ENCODE data around the gene SLC35F6.
A peak's percentile ranks its signal among the peaks of the same experiment; 100 is the strongest.
"Not testable (repeated sequence)": the region's sequence is repeated elsewhere in the genome, so short reads cannot be mapped to it uniquely, and the experiment has no call there.

SLC35F6 gene

GRCh38 chr2:26786207-26787028 is 22.3 kb downstream of the SLC35F6 start:
- H3K9ac ChIP-seq (ENCODE audit: low read length in 2 of 2) = peak overlapping the region in 1 of 2 donors; percentile 29
- H3K4me1 ChIP-seq (ENCODE audit: control insufficient read depth, insufficient read depth, low read length) = peaks cover 14% of the 10 kb centered on the region
- no peak overlapping the region for H3K27ac ChIP-seq (ENCODE audit: low read length)
- peaks cover 0 to 3% of the 10 kb centered on the region in 2 donors for H3K27me3 ChIP-seq (ENCODE audit: control insufficient read depth in 1 of 2, insufficient read depth in 2 of 2, low read length in 2 of 2)
- H3K9me3 ChIP-seq (ENCODE audit: control insufficient read depth in 2 of 2, low read length in 2 of 2) = peaks cover 0 to 3% of the 10 kb centered on the region in 2 donors
- H3K4me3 ChIP-seq (ENCODE audit: low read length in 2 of 2) = peak overlapping the region; percentile 27 to 77
- H3K36me3 ChIP-seq (ENCODE audit: control insufficient read depth in 2 of 2, insufficient read depth in 2 of 2, low read length in 2 of 2) = no peaks in the 10 kb centered on the region

- no peak overlapping the region for H3K4me3 ChIP-seq (ENCODE audit: low read length in 2 of 2)
- H3K9me3 ChIP-seq (ENCODE audit: control insufficient read depth in 2 of 2, low read length in 2 of 2) = peaks cover 0 to 3% of the 10 kb centered on the region in 2 donors
- H3K36me3 ChIP-seq (ENCODE audit: control insufficient read depth in 2 of 2, insufficient read depth in 2 of 2, low read length in 2 of 2) = no peaks in the 10 kb centered on the region
- H3K9ac ChIP-seq (ENCODE audit: low read length in 2 of 2) = no peak overlapping the region
- H3K4me1 ChIP-seq (ENCODE audit: control insufficient read depth, insufficient read depth, low read length) = no peaks in the 10 kb centered on the region
- no peak overlapping the region for H3K27ac ChIP-seq (ENCODE audit: low read length)
- peaks cover 0 to 3% of the 10 kb centered on the region in 2 donors for H3K27me3 ChIP-seq (ENCODE audit: control insufficient read depth in 1 of 2, insufficient read depth in 2 of 2, low read length in 2 of 2)
Measured at GRCh38 chr2:26792720-26793119, 28.6 kb downstream of the SLC35F6 start.

GRCh38 chr2:26793518-26793917 is 29.4 kb downstream of the SLC35F6 start:
- no peaks in the 10 kb centered on the region for H3K36me3 ChIP-seq (ENCODE audit: control insufficient read depth in 2 of 2, insufficient read depth in 2 of 2, low read length in 2 of 2)
- H3K27me3 ChIP-seq (ENCODE audit: control insufficient read depth in 1 of 2, insufficient read depth in 2 of 2, low read length in 2 of 2) = peaks cover 0 to 3% of the 10 kb centered on the region in 2 donors
- no peaks in the 10 kb centered on the region for H3K4me1 ChIP-seq (ENCODE audit: control insufficient read depth, insufficient read depth, low read length)
- peaks cover 0 to 3% of the 10 kb centered on the region in 2 donors for H3K9me3 ChIP-seq (ENCODE audit: control insufficient read depth in 2 of 2, low read length in 2 of 2)
- no peak overlapping the region for H3K27ac ChIP-seq (ENCODE audit: low read length)
- no peak overlapping the region for H3K4me3 ChIP-seq (ENCODE audit: low read length in 2 of 2)
- H3K9ac ChIP-seq (ENCODE audit: low read length in 2 of 2) = no peak overlapping the region

GRCh38 chr2:26795135-26795534 is 31.1 kb downstream of the SLC35F6 start:
- H3K9ac ChIP-seq (ENCODE audit: low read length in 2 of 2); H3K27me3 ChIP-seq (ENCODE audit: control insufficient read depth in 1 of 2, insufficient read depth in 2 of 2, low read length in 2 of 2); H3K36me3 ChIP-seq (ENCODE audit: control insufficient read depth in 2 of 2, insufficient read depth in 2 of 2, low read length in 2 of 2); H3K9me3 ChIP-seq (ENCODE audit: control insufficient read depth in 2 of 2, low read length in 2 of 2); H3K4me1 ChIP-seq (ENCODE audit: control insufficient read depth, insufficient read depth, low read length); H3K27ac ChIP-seq (ENCODE audit: low read length); H3K4me3 ChIP-seq (ENCODE audit: low read length in 2 of 2): not testable (repeated sequence)

- Histone ChIP-seq H3K9me3 (ENCODE audit: control insufficient read depth in 2 of 2, low read length in 2 of 2) (no peaks in the 10 kb centered on the region), H3K4me1 (ENCODE audit: control insufficient read depth, insufficient read depth, low read length) (no peaks in the 10 kb centered on the region), H3K36me3 (ENCODE audit: control insufficient read depth in 2 of 2, insufficient read depth in 2 of 2, low read length in 2 of 2) (no peaks in the 10 kb centered on the region), H3K4me3 (ENCODE audit: low read length in 2 of 2) (no peak overlapping the region), H3K9ac (ENCODE audit: low read length in 2 of 2) (no peak overlapping the region), H3K27ac (ENCODE audit: low read length) (no peak overlapping the region), H3K27me3 (ENCODE audit: control insufficient read depth in 1 of 2, insufficient read depth in 2 of 2, low read length in 2 of 2) (no peaks in the 10 kb centered on the region)
Measured at GRCh38 chr2:26801328-26801727, 37.2 kb downstream of the SLC35F6 start.

- Histone ChIP-seq H3K4me3 (ENCODE audit: low read length in 2 of 2) (no peak overlapping the region), H3K4me1 (ENCODE audit: control insufficient read depth, insufficient read depth, low read length) (no peaks in the 10 kb centered on the region), H3K27me3 (ENCODE audit: control insufficient read depth in 1 of 2, insufficient read depth in 2 of 2, low read length in 2 of 2) (no peaks in the 10 kb centered on the region), H3K27ac (ENCODE audit: low read length) (no peak overlapping the region), H3K9ac (ENCODE audit: low read length in 2 of 2) (no peak overlapping the region), H3K36me3 (ENCODE audit: control insufficient read depth in 2 of 2, insufficient read depth in 2 of 2, low read length in 2 of 2) (no peaks in the 10 kb centered on the region), H3K9me3 (ENCODE audit: control insufficient read depth in 2 of 2, low read length in 2 of 2) (no peaks in the 10 kb centered on the region)
Measured at GRCh38 chr2:26801796-26802195, 37.7 kb downstream of the SLC35F6 start.

GRCh38 chr2:26805241-26805676 is 41.2 kb downstream of the SLC35F6 start:
- Histone ChIP-seq H3K27me3 (ENCODE audit: control insufficient read depth in 1 of 2, insufficient read depth in 2 of 2, low read length in 2 of 2) (no peaks in the 10 kb centered on the region), H3K27ac (ENCODE audit: low read length) (no peak overlapping the region), H3K9ac (ENCODE audit: low read length in 2 of 2) (no peak overlapping the region), H3K36me3 (ENCODE audit: control insufficient read depth in 2 of 2, insufficient read depth in 2 of 2, low read length in 2 of 2) (no peaks in the 10 kb centered on the region), H3K4me3 (ENCODE audit: low read length in 2 of 2) (no peak overlapping the region), H3K4me1 (ENCODE audit: control insufficient read depth, insufficient read depth, low read length) (no peaks in the 10 kb centered on the region), H3K9me3 (ENCODE audit: control insufficient read depth in 2 of 2, low read length in 2 of 2) (no peaks in the 10 kb centered on the region)

GRCh38 chr2:26807788-26808460 is 43.8 kb downstream of the SLC35F6 start:
- no peaks in the 10 kb centered on the region for H3K36me3 ChIP-seq (ENCODE audit: control insufficient read depth in 2 of 2, insufficient read depth in 2 of 2, low read length in 2 of 2)
- peaks cover 2 to 3% of the 10 kb centered on the region in 2 donors for H3K27me3 ChIP-seq (ENCODE audit: control insufficient read depth in 1 of 2, insufficient read depth in 2 of 2, low read length in 2 of 2)
- no peak overlapping the region for H3K27ac ChIP-seq (ENCODE audit: low read length)
- H3K9ac ChIP-seq (ENCODE audit: low read length in 2 of 2) = no peak overlapping the region
- H3K4me3 ChIP-seq (ENCODE audit: low read length in 2 of 2) = no peak overlapping the region
- no peaks in the 10 kb centered on the region for H3K9me3 ChIP-seq (ENCODE audit: control insufficient read depth in 2 of 2, low read length in 2 of 2)
- no peaks in the 10 kb centered on the region for H3K4me1 ChIP-seq (ENCODE audit: control insufficient read depth, insufficient read depth, low read length)

- Histone ChIP-seq H3K36me3 (ENCODE audit: control insufficient read depth in 2 of 2, insufficient read depth in 2 of 2, low read length in 2 of 2) (no peaks in the 10 kb centered on the region), H3K9ac (ENCODE audit: low read length in 2 of 2) (no peak overlapping the region), H3K27ac (ENCODE audit: low read length) (no peak overlapping the region)
Measured at GRCh38 chr2:26809211-26809610, 45.1 kb downstream of the SLC35F6 start.

GRCh38 chr2:26809876-26810577 is 45.9 kb downstream of the SLC35F6 start:
- Histone ChIP-seq H3K9me3 (ENCODE audit: control insufficient read depth in 2 of 2, low read length in 2 of 2) (no peaks in the 10 kb centered on the region), H3K4me1 (ENCODE audit: control insufficient read depth, insufficient read depth, low read length) (no peaks in the 10 kb centered on the region), H3K9ac (ENCODE audit: low read length in 2 of 2) (no peak overlapping the region), H3K4me3 (ENCODE audit: low read length in 2 of 2) (no peak overlapping the region), H3K27ac (ENCODE audit: low read length) (no peak overlapping the region), H3K36me3 (ENCODE audit: control insufficient read depth in 2 of 2, insufficient read depth in 2 of 2, low read length in 2 of 2) (no peaks in the 10 kb centered on the region), H3K27me3 (ENCODE audit: control insufficient read depth in 1 of 2, insufficient read depth in 2 of 2, low read length in 2 of 2) (peaks cover 3 to 6% of the 10 kb centered on the region in 2 donors)

More at GRCh38 chr2:26809211-26809610, 45.1 kb downstream of the SLC35F6 start:
- peaks cover 3 to 6% of the 10 kb centered on the region in 2 donors for H3K27me3 ChIP-seq (ENCODE audit: control insufficient read depth in 1 of 2, insufficient read depth in 2 of 2, low read length in 2 of 2)
- H3K9me3 ChIP-seq (ENCODE audit: control insufficient read depth in 2 of 2, low read length in 2 of 2) = no peaks in the 10 kb centered on the region
- no peak overlapping the region for H3K4me3 ChIP-seq (ENCODE audit: low read length in 2 of 2)
- H3K4me1 ChIP-seq (ENCODE audit: control insufficient read depth, insufficient read depth, low read length) = no peaks in the 10 kb centered on the region

All from stomach smooth muscle (tissue), 2 donors.